GM19025 (cell line): ENCODE data around the gene FAM8A1.

Source experiments
- ATAC-seq: cut with Tn5 transposase; IDR thresholded peaks from one replicate; pipeline ENCODE4 v1.9.1; 2021; ENCODE audit warnings: mild to moderate bottlenecking, low read depth, moderate library complexity; ENCODE audit not compliant: unreplicated experiment

Gene FAM8A1

GRCh38 chr6:17600527-17601385 lies 654 bp downstream of the FAM8A1 start:
- ATAC-seq, result peak; percentile 43

GRCh38 chr6:17601386-17601703 lies 1.2 kb downstream of the FAM8A1 start:
- no peak for ATAC-seq

- ATAC-seq, result no peak
Measured at GRCh38 chr6:17602888-17603287, 2.8 kb downstream of the FAM8A1 start.

- no peak for ATAC-seq
Measured at GRCh38 chr6:17606606-17607005, 6.5 kb downstream of the FAM8A1 start.

- ATAC-seq, result no peak
Measured at GRCh38 chr6:17610835-17611234, 10.7 kb downstream of the FAM8A1 start.

GRCh38 chr6:17612048-17612447 lies 11.9 kb downstream of the FAM8A1 start:
- ATAC-seq, result no peak

- no peak for ATAC-seq
Measured at GRCh38 chr6:17615794-17616193, 15.7 kb downstream of the FAM8A1 start.

GRCh38 chr6:17621003-17621402 lies 20.9 kb downstream of the FAM8A1 start:
- no peak for ATAC-seq

GRCh38 chr6:17622144-17622543 lies 22.0 kb downstream of the FAM8A1 start:
- ATAC-seq, result no peak

GRCh38 chr6:17624396-17624795 lies 24.3 kb downstream of the FAM8A1 start:
- no peak for ATAC-seq

GRCh38 chr6:17628873-17629272 lies 28.8 kb downstream of the FAM8A1 start:
- no peak for ATAC-seq

GRCh38 chr6:17629824-17630510 lies 29.9 kb downstream of the FAM8A1 start:
- ATAC-seq, result no peak

GRCh38 chr6:17630511-17631073 lies 30.5 kb downstream of the FAM8A1 start:
- ATAC-seq, result no peak

GRCh38 chr6:17632934-17633333 lies 32.8 kb downstream of the FAM8A1 start:
- ATAC-seq, result no peak

GRCh38 chr6:17633465-17634188 lies 33.5 kb downstream of the FAM8A1 start:
- no peak for ATAC-seq

- ATAC-seq, result no peak
Measured at GRCh38 chr6:17635568-17635967, 35.5 kb downstream of the FAM8A1 start.

GRCh38 chr6:17638212-17638715 lies 38.2 kb downstream of the FAM8A1 start:
- ATAC-seq, result no peak

- no peak for ATAC-seq
Measured at GRCh38 chr6:17640477-17640917, 40.4 kb downstream of the FAM8A1 start.

- no peak for ATAC-seq
Measured at GRCh38 chr6:17648745-17649144, 48.6 kb downstream of the FAM8A1 start.

- no peak for ATAC-seq
Measured at GRCh38 chr6:17650656-17651309, 50.7 kb downstream of the FAM8A1 start.
